ENCODE data around the gene RFESD. TPM values are rescaled to one million over a fixed set of nuclear protein-coding genes. Genes with fewer than 3 reads are reported as not detected.

RFESD gene
- total and polyA plus RNA-seq, 2 of the 8 experiments (the other 6 are each of a cell fraction or from before 2014, with no cell fraction given) = 1.7 to 2.0 TPM

- H3K4me3 ChIP-seq (ENCODE audit: extremely low read depth in 1 of 4, insufficient read depth in 2 of 4, low read depth in 3 of 4, low read length in 4 of 4) = no peak overlapping the region
- H3K79me2 ChIP-seq (ENCODE audit: control insufficient read depth in 1 of 2, insufficient read depth in 2 of 2, low read length in 2 of 2) = no peaks in the 10 kb centered on the region
- no peak overlapping the region for H2BK15ac ChIP-seq (ENCODE audit: low read length)
- 89% methylated on average over 5 of the region's 5 CpGs; no CpG with 5 or more reads in 1 of the 2 experiments for WGBS, 2 experiments (ENCODE audit: extremely low coverage in 1 of 2, insufficient coverage in 1 of 2, insufficient read length in 1 of 2, insufficient replicate concordance in 2 of 2, low coverage in 1 of 2, low lambda C conversion rate in 2 of 2, missing lambda C conversion rate in 1 of 2)
- no peaks in the 10 kb centered on the region for H3K27me3 ChIP-seq (replicated peaks in 1 of 4; ENCODE audit: control insufficient read depth in 3 of 4, extremely low read depth in 1 of 4, insufficient read depth in 3 of 4, low read length in 3 of 4)
- H2BK5ac ChIP-seq (ENCODE audit: low read depth, low read length) = no peak overlapping the region
- ChIA-PET CTCF (ENCODE audit: partially characterized antibody) (interaction anchor here (0.9 to 1.4 kb wide), 4 partner anchors 10 to 669 kb away, joined by 3 read pairs; no protein-coding TSS in a partner anchor), POLR2A (ENCODE audit: partially characterized antibody) (no interaction called here)
- H2AK5ac ChIP-seq (ENCODE audit: low read depth, low read length) = no peak overlapping the region
- no peak overlapping the region; the same call in 1 of the 2 replicates for H4K8ac ChIP-seq (ENCODE audit: extremely low read depth, insufficient read depth, low read length)
- H2BK12ac ChIP-seq (ENCODE audit: low read depth, low read length) = no peak overlapping the region
- no peaks in the 10 kb centered on the region for H3K9me3 ChIP-seq (ENCODE audit: insufficient read depth in 2 of 2, low read depth in 1 of 2, low read length in 1 of 2)
- no peak overlapping the region for H4K91ac ChIP-seq (replicated peaks; ENCODE audit: insufficient read length, low read length)
- no peaks in the 10 kb centered on the region for H4K20me1 ChIP-seq (replicated peaks in 1 of 2; ENCODE audit: control insufficient read depth in 1 of 2, insufficient read depth in 2 of 2, low read length in 2 of 2)
- H4K5ac ChIP-seq (ENCODE audit: insufficient read length, low read depth, low read length) = no peak overlapping the region
- no peaks in the 10 kb centered on the region for H3K4me1 ChIP-seq (replicated peaks in 1 of 4; ENCODE audit: control insufficient read depth in 3 of 4, insufficient read depth in 4 of 4, low read length in 3 of 4)
- H2AFZ ChIP-seq (ENCODE audit: low read length) = no peak overlapping the region
- H3K14ac ChIP-seq (ENCODE audit: insufficient read length) = no peak overlapping the region
- no peak overlapping the region for H3K9ac ChIP-seq (replicated peaks in 1 of 4; ENCODE audit: extremely low read depth in 1 of 4, low read depth in 3 of 4, low read length in 3 of 4)
- H2BK20ac ChIP-seq (ENCODE audit: low read length) = no peak overlapping the region
- no peaks in the 10 kb centered on the region for H3K36me3 ChIP-seq (ENCODE audit: control insufficient read depth in 2 of 4, insufficient read depth in 4 of 4, low read length in 3 of 4)
- H3K23ac ChIP-seq (ENCODE audit: insufficient read length) = no peak overlapping the region
- H3K23me2 ChIP-seq (ENCODE audit: low read depth, low read length) = no peaks in the 10 kb centered on the region; the same call in 1 of the 2 replicates
- no peak overlapping the region for H3K4me2 ChIP-seq (ENCODE audit: insufficient read depth in 1 of 2, low read depth in 2 of 2, low read length in 2 of 2)
- DNase-seq (ENCODE audit: low read depth in 1 of 2, low spot score in 2 of 2) (no peak), FAIRE-seq (no peak)
- TF ChIP-seq BCL11A (IDR thresholded peaks at IDR 0.05; ENCODE audit: low read depth in 2 of 2, low read length in 2 of 2) = no peak
- no peak overlapping the region for H3K4ac ChIP-seq (replicated peaks; ENCODE audit: insufficient read length, low read depth, low read length)
- no peak overlapping the region for H3K27ac ChIP-seq (ENCODE audit: low read depth, low read length)
- no peak overlapping the region for H3K18ac ChIP-seq (ENCODE audit: extremely low read depth, low read length)
- no peak overlapping the region for H2BK120ac ChIP-seq (replicated peaks; ENCODE audit: low read depth, low read length)
- no peak overlapping the region for H3K56ac ChIP-seq (replicated peaks; ENCODE audit: insufficient read length, low read depth, low read length)
- H3K79me1 ChIP-seq (ENCODE audit: low read depth, low read length) = no peaks in the 10 kb centered on the region
These were observed 23.4 kb downstream of the RFESD start for GRCh38 chr5:95669985-95670384.

Data from H1 (cell line).